Astrocyte (in vitro differentiated cells and primary cell): Measurements from ENCODE around the gene OASL. TPM values are rescaled to one million over a fixed set of nuclear protein-coding genes. Genes with fewer than 3 reads are reported as not detected.

Experiments
- DNase-seq: peaks from one replicate; pipeline ENCODE4 v3.0.0-alpha.2; 2010; ENCODE audit warnings: low read depth
- FAIRE-seq: peaks from 2 replicates; lab custom pipeline; 2011; peaks lifted over from hg19 to GRCh38; lab: Jason Lieb, UNC
- H2AFZ ChIP-seq: 2 replicates; pipeline ENCODE4 v1.6.0; 2012; ENCODE audit warnings: low read depth, low read length, inconsistent platforms
- H3K27ac ChIP-seq: 2 replicates; pipeline ENCODE4 v1.5.1; 2011; ENCODE audit warnings: low read depth, low read length, inconsistent platforms
- H3K27me3 ChIP-seq: 2 replicates; pipeline ENCODE4 v1.6.0; 2011; ENCODE audit warnings: low read length, inconsistent platforms; ENCODE audit not compliant: insufficient read depth
- H3K36me3 ChIP-seq: 2 replicates; pipeline ENCODE4 v1.5.1; 2011; ENCODE audit warnings: low read length, inconsistent platforms; ENCODE audit not compliant: insufficient read depth
- H3K4me1 ChIP-seq: 2 replicates; pipeline ENCODE4 v1.5.1; 2011; ENCODE audit warnings: low read length, inconsistent platforms; ENCODE audit not compliant: insufficient read depth
- H3K4me2 ChIP-seq: 2 replicates; pipeline ENCODE4 v1.6.0; 2012; ENCODE audit warnings: low read length, inconsistent platforms
- H3K4me3 ChIP-seq: 2 replicates; pipeline ENCODE4 v1.5.1; 2011; ENCODE audit warnings: low read depth, mild to moderate bottlenecking, low read length, inconsistent platforms; ENCODE audit not compliant: insufficient read depth
- H3K79me2 ChIP-seq: 2 replicates; pipeline ENCODE4 v1.6.0; 2012; ENCODE audit warnings: mild to moderate bottlenecking, low read length, inconsistent platforms; ENCODE audit not compliant: insufficient read depth
- H3K9ac ChIP-seq: 2 replicates; pipeline ENCODE4 v1.6.0; 2012; ENCODE audit warnings: mild to moderate bottlenecking, low read length, inconsistent platforms
- H3K9me3 ChIP-seq: 2 replicates; pipeline ENCODE4 v1.5.1; 2012; ENCODE audit warnings: low read depth, mild to moderate bottlenecking, low read length, inconsistent platforms; ENCODE audit not compliant: insufficient read depth
- H4K20me1 ChIP-seq: 2 replicates; pipeline ENCODE4 v1.6.0; 2012; ENCODE audit warnings: low read length, inconsistent platforms; ENCODE audit not compliant: insufficient read depth
- H3K27ac Mint-ChIP-seq: one replicate; pipeline ENCODE4 v1.8.0; 2021; ENCODE audit warnings: mild to moderate bottlenecking, mixed read lengths; ENCODE audit not compliant: unreplicated experiment
- H3K27me3 Mint-ChIP-seq: one replicate; pipeline ENCODE4 v1.8.0; 2021; ENCODE audit warnings: low read depth, mixed read lengths; ENCODE audit not compliant: unreplicated experiment
- H3K36me3 Mint-ChIP-seq: one replicate; pipeline ENCODE4 v1.8.0; 2021; ENCODE audit warnings: low read depth, mixed read lengths; ENCODE audit not compliant: unreplicated experiment
- H3K4me1 Mint-ChIP-seq: one replicate; pipeline ENCODE4 v1.8.0; 2021; ENCODE audit warnings: low read depth, mixed read lengths; ENCODE audit not compliant: unreplicated experiment
- H3K4me3 Mint-ChIP-seq: one replicate; pipeline ENCODE4 v1.8.0; 2021; ENCODE audit warnings: mild to moderate bottlenecking, moderate library complexity, mixed read lengths; ENCODE audit not compliant: unreplicated experiment
- H3K9me3 Mint-ChIP-seq: one replicate; pipeline ENCODE4 v1.8.0; 2021; ENCODE audit warnings: mild to moderate bottlenecking, mixed read lengths; ENCODE audit not compliant: unreplicated experiment
- EZH2 ChIP-seq: IDR thresholded peaks from 2 replicates; pipeline ENCODE4 v1.6.1; 2012; ENCODE audit warnings: mild to moderate bottlenecking, low read length, inconsistent platforms; ENCODE audit not compliant: insufficient read depth
- total RNA-seq: library from RNA; stranded (reverse); gene quantifications from 2 replicates; pipeline ENCODE4 v1.2.1, GENCODE V29; 2021
- TF ChIP-seq, protein P1 (sequence below): IDR thresholded peaks from 2 replicates; pipeline ENCODE4 v1.5.1; 2011; ENCODE audit warnings: low read depth, mild to moderate bottlenecking, inconsistent platforms, low read length, moderate library complexity; ENCODE audit not compliant: insufficient read depth

The OASL gene
- total RNA-seq, 1 donor from 2014 or later, result 0.75 TPM

DNA sequence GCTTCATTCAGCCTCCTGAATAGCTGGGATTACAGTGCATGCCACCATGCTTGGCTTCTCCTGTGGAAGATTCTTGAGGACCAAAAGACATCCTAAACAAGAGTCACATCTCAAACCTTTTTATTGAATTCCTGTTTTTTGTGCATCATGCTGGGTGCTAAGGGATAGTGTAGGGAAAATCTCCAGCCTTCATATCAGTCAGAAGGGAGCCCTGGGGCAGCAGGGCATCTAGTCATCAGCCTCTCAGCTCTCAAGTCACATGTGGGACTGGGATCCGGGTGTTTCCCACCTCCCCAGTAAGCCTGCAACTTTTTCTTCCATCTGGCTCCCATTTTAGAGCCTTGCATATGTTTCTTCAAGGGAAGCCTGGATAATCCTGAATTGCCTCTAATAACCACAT, 25.1 kb upstream of the OASL start:
- Mint-ChIP-seq H3K27ac (no peak overlapping the region), H3K27me3 (peaks cover 17% of the 10 kb centered on the region), H3K9me3 (no peaks in the 10 kb centered on the region), H3K36me3 (no peaks in the 10 kb centered on the region), H3K4me3 (no peak overlapping the region), H3K4me1 (no peaks in the 10 kb centered on the region)
- H3K4me2 ChIP-seq, result no peak overlapping the region
- no peak overlapping the region for H3K4me3 ChIP-seq
- TF ChIP-seq EZH2, result no peak
- TF ChIP-seq, protein P1, sequence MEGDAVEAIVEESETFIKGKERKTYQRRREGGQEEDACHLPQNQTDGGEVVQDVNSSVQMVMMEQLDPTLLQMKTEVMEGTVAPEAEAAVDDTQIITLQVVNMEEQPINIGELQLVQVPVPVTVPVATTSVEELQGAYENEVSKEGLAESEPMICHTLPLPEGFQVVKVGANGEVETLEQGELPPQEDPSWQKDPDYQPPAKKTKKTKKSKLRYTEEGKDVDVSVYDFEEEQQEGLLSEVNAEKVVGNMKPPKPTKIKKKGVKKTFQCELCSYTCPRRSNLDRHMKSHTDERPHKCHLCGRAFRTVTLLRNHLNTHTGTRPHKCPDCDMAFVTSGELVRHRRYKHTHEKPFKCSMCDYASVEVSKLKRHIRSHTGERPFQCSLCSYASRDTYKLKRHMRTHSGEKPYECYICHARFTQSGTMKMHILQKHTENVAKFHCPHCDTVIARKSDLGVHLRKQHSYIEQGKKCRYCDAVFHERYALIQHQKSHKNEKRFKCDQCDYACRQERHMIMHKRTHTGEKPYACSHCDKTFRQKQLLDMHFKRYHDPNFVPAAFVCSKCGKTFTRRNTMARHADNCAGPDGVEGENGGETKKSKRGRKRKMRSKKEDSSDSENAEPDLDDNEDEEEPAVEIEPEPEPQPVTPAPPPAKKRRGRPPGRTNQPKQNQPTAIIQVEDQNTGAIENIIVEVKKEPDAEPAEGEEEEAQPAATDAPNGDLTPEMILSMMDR, result no peak
- H3K36me3 ChIP-seq, result no peaks in the 10 kb centered on the region
- H2AFZ ChIP-seq, result no peak overlapping the region
- FAIRE-seq (no peak), DNase-seq (no peak)
- H3K4me1 ChIP-seq, result no peaks in the 10 kb centered on the region
- H3K9me3 ChIP-seq, result no peaks in the 10 kb centered on the region
- no peak overlapping the region for H3K9ac ChIP-seq
- H4K20me1 ChIP-seq, result no peaks in the 10 kb centered on the region
- H3K79me2 ChIP-seq, result no peaks in the 10 kb centered on the region
- H3K27me3 ChIP-seq, result peaks cover 7% of the 10 kb centered on the region
- no peak overlapping the region for H3K27ac ChIP-seq

DNA sequence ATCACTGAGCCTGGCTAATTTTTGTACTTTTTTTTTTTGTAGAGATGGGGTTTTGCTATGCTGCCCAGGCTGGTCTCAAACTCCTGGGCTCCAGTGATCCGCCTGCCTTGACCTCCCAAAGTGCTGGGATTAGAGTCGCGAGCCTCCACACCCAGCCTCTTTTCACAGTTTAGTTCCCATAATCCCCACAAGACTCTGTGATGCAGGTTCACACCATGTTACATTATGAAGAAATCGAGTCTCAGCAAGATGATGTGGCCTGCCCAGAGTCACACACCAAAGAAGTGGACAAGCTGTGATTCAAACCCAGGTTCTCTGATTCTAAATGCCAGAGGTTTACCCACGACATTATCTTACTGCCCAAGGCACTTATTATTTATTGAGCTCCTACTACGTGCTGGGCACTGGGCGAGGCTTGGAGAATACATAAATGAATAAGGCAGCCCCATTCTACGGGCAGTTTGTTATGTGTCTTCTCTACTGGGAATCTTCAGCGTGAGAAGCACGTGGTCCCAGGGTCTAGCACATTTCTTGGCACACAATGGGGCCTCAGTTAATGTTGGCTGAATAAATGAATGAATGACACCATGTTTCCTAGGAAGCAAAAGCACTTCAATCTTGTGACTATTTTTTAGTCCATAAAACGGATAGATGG, 23.5 kb upstream of the OASL start:
- Mint-ChIP-seq H3K4me1 (no peaks in the 10 kb centered on the region), H3K36me3 (no peaks in the 10 kb centered on the region), H3K4me3 (no peak overlapping the region), H3K27ac (no peak overlapping the region), H3K9me3 (no peaks in the 10 kb centered on the region), H3K27me3 (peaks cover 13% of the 10 kb centered on the region)
- TF ChIP-seq, protein P1, result no peak
- no peak for TF ChIP-seq EZH2
- H3K4me2 ChIP-seq, result no peak overlapping the region
- FAIRE-seq (no peak), DNase-seq (no peak)
- H3K27me3 ChIP-seq, result peaks cover 11% of the 10 kb centered on the region
- no peaks in the 10 kb centered on the region for H3K4me1 ChIP-seq
- H3K4me3 ChIP-seq, result no peak overlapping the region
- no peaks in the 10 kb centered on the region for H3K36me3 ChIP-seq
- H3K9ac ChIP-seq, result no peak overlapping the region
- no peaks in the 10 kb centered on the region for H3K79me2 ChIP-seq
- no peaks in the 10 kb centered on the region for H4K20me1 ChIP-seq
- H2AFZ ChIP-seq, result no peak overlapping the region
- H3K27ac ChIP-seq, result no peak overlapping the region
- no peaks in the 10 kb centered on the region for H3K9me3 ChIP-seq

DNA sequence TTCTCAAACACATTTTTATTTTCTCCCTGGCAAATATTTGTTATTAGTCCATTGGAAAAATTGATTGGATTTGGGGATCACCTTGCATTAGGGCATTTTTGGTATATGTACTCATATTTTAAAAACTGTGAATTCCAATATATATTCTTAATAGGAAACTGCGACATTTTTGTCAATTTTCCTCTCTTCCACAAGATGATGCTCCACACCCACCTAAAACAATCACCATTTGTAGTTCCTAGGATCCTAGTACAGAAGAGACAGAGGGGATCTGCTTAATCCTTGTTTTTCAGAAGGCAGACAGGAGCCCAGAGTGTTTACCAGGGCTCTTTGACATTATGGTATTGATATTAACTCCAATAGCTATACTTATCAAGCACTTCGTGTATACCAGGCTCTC, 22.8 kb upstream of the OASL start:
- Mint-ChIP-seq H3K4me3 (no peak overlapping the region), H3K4me1 (no peaks in the 10 kb centered on the region), H3K9me3 (no peaks in the 10 kb centered on the region), H3K27me3 (peaks cover 12% of the 10 kb centered on the region), H3K27ac (no peak overlapping the region), H3K36me3 (no peaks in the 10 kb centered on the region)
- H3K27me3 ChIP-seq, result peaks cover 13% of the 10 kb centered on the region
- no peaks in the 10 kb centered on the region for H3K4me1 ChIP-seq
- H3K27ac ChIP-seq, result no peak overlapping the region
- H3K9ac ChIP-seq, result no peak overlapping the region
- no peaks in the 10 kb centered on the region for H3K36me3 ChIP-seq
- no peaks in the 10 kb centered on the region for H4K20me1 ChIP-seq
- TF ChIP-seq, protein P1, result peak; percentile 31
- no peak for TF ChIP-seq EZH2
- FAIRE-seq (no peak), DNase-seq (no peak)
- H2AFZ ChIP-seq, result no peak overlapping the region
- no peak overlapping the region for H3K4me2 ChIP-seq
- H3K79me2 ChIP-seq, result no peaks in the 10 kb centered on the region
- no peaks in the 10 kb centered on the region for H3K9me3 ChIP-seq
- H3K4me3 ChIP-seq, result no peak overlapping the region
